ENCODE results near the gene DOK4.

Gene DOK4

DNA sequence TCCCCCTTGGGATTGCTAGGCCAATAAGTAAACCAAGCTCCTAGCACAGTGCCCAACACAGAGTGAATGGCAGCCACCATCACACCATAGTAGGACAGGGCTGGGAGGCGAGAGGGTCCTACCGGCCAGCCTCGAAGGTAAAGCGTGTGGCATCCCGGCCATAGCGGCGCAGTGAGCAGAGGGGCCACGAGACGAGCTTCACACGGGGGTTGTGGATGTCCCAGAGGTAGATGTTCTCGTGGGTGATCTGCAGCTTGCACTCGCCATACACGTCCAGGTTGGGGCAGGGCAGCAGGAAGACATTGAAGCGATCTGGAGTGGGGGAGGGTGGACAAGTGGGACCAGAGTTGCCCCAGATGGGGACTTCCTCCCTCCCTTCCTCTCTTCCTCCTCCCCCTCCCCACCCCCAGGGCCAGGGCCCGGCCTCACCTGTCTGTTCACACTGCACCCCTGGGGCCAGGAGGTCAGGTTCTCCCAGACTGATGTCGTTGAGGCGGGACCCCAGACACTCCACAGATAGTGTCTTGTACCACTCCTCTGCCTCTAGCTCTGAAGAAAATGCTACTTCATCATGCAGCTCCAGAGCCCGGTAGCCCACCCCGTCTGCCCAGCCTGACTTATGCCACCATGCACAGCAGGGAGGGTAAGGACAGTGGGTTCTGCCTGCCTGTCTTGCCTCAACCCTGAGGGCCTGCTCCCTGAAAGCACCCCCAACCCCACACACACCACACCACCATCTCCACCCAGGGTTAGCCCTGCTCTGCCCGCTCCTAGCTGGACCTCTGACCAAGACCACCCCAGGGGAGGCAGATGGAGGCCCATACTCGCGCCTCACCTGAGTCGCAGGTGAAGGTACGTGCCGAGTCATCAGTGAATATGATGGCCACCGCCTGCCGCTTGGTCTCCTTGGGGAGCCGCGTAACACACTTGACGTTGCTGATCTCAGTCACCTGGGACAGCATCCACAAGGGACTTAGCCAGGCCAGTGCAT is 11.3 kb downstream of the DOK4 start:
- no peak overlapping the region for H3K27ac ChIP-seq (ENCODE audit: low read length)
- H3K9me3 ChIP-seq (ENCODE audit: control insufficient read depth in 2 of 2, low read length in 2 of 2): no peaks in the 10 kb centered on the region
- H3K36me3 ChIP-seq (ENCODE audit: control insufficient read depth in 2 of 2, insufficient read depth in 2 of 2, low read length in 2 of 2): peaks cover 31 to 33% of the 10 kb centered on the region in 2 donors
- H3K9ac ChIP-seq (ENCODE audit: low read length in 2 of 2): no peak overlapping the region
- H3K4me3 ChIP-seq (ENCODE audit: low read length in 2 of 2): no peak overlapping the region
- H3K4me1 ChIP-seq (ENCODE audit: control insufficient read depth, insufficient read depth, low read length): peaks cover 26% of the 10 kb centered on the region
- H3K27me3 ChIP-seq (ENCODE audit: control insufficient read depth in 1 of 2, insufficient read depth in 2 of 2, low read length in 2 of 2): no peaks in the 10 kb centered on the region

DNA sequence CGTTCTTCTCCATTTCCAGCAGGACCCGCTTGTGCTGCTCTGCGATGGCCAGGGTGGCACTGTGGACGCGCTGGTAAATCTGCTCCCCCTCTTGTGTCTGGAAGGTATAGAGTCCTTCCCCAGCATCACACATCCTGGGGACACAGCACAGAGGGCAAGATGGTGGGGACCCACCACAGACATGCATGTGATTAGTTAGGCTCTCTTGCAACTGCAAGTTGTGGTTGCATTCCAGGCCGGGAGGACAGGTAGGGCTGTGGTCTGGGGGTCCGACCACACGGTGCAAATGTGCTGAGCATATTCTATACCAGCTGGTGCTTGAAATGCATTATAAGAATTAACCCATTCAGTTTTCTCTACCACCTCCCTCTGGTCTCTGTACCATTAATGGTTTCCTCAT is 12.4 kb downstream of the DOK4 start:
- H3K27ac ChIP-seq (ENCODE audit: low read length): no peak overlapping the region
- no peaks in the 10 kb centered on the region for H3K9me3 ChIP-seq (ENCODE audit: control insufficient read depth in 2 of 2, low read length in 2 of 2)
- no peak overlapping the region for H3K4me3 ChIP-seq (ENCODE audit: low read length in 2 of 2)
- no peak overlapping the region for H3K9ac ChIP-seq (ENCODE audit: low read length in 2 of 2)
- H3K27me3 ChIP-seq (ENCODE audit: control insufficient read depth in 1 of 2, insufficient read depth in 2 of 2, low read length in 2 of 2): no peaks in the 10 kb centered on the region
- H3K36me3 ChIP-seq (ENCODE audit: control insufficient read depth in 2 of 2, insufficient read depth in 2 of 2, low read length in 2 of 2): peaks cover 42 to 44% of the 10 kb centered on the region in 2 donors
- peaks cover 19% of the 10 kb centered on the region for H3K4me1 ChIP-seq (ENCODE audit: control insufficient read depth, insufficient read depth, low read length)

DNA sequence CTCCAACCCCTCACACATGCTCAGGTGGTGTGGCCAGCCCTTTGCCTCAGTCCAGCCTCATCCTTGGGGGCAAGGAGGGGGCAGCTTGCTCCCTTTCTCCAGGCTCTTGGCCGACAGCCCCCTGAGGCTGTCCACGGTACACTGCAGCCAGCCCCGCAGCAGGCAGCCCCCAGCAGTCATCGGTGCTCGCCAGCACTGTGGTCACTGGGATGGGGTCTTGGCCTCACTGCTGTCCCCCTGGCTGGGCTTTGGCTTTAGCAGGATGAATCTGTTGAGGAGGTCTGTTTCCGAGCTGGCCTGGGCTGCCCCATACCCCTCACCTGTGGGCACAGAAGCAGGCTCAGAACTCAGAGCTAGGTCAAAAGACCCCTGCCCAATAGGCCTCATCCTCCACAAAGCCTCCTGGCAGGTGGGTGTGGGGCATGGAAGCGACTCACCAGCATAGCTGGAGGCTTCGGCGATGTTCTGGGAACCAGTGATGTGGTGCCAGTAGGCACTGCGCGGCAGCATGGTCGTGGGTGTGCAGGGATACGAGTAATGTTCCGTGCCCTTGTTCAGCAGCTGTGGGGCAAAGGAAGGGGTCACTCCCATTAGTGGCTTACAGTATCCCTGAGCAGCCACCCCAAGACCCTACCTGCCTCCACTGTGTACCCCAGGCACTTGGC is 13.0 kb downstream of the DOK4 start:
- Histone ChIP-seq H3K36me3 (ENCODE audit: control insufficient read depth in 2 of 2, insufficient read depth in 2 of 2, low read length in 2 of 2) (peaks cover 48 to 49% of the 10 kb centered on the region in 2 donors), H3K9ac (ENCODE audit: low read length in 2 of 2) (no peak overlapping the region), H3K4me1 (ENCODE audit: control insufficient read depth, insufficient read depth, low read length) (peaks cover 19% of the 10 kb centered on the region), H3K4me3 (ENCODE audit: low read length in 2 of 2) (no peak overlapping the region), H3K9me3 (ENCODE audit: control insufficient read depth in 2 of 2, low read length in 2 of 2) (no peaks in the 10 kb centered on the region), H3K27ac (ENCODE audit: low read length) (no peak overlapping the region), H3K27me3 (ENCODE audit: control insufficient read depth in 1 of 2, insufficient read depth in 2 of 2, low read length in 2 of 2) (no peaks in the 10 kb centered on the region)

DNA sequence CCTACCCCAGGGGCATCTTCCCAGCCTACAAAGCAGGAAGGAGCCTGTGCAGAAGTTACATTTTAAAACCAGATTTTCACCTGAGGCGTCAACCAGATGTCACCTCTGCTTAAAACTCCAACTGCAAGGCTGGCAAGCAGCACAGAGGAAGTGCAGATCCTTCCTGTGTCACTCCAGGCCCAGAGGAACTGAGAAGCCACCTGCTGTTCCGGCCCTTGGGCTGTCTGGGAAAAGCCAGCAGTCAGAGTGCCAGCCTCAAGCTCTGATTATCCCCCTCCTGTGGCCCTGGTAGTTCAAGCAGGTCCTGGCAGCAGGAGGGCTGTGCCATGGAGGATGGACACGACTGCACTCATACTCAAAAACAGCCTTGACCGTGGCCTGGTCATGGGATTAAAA is 13.6 kb downstream of the DOK4 start:
- no peak overlapping the region for H3K27ac ChIP-seq (ENCODE audit: low read length)
- H3K9ac ChIP-seq (ENCODE audit: low read length in 2 of 2): no peak overlapping the region
- H3K9me3 ChIP-seq (ENCODE audit: control insufficient read depth in 2 of 2, low read length in 2 of 2): no peaks in the 10 kb centered on the region
- no peak overlapping the region for H3K4me3 ChIP-seq (ENCODE audit: low read length in 2 of 2)
- peaks cover 15% of the 10 kb centered on the region for H3K4me1 ChIP-seq (ENCODE audit: control insufficient read depth, insufficient read depth, low read length)
- no peaks in the 10 kb centered on the region for H3K27me3 ChIP-seq (ENCODE audit: control insufficient read depth in 1 of 2, insufficient read depth in 2 of 2, low read length in 2 of 2)
- H3K36me3 ChIP-seq (ENCODE audit: control insufficient read depth in 2 of 2, insufficient read depth in 2 of 2, low read length in 2 of 2): peaks cover 52 to 53% of the 10 kb centered on the region in 2 donors

DNA sequence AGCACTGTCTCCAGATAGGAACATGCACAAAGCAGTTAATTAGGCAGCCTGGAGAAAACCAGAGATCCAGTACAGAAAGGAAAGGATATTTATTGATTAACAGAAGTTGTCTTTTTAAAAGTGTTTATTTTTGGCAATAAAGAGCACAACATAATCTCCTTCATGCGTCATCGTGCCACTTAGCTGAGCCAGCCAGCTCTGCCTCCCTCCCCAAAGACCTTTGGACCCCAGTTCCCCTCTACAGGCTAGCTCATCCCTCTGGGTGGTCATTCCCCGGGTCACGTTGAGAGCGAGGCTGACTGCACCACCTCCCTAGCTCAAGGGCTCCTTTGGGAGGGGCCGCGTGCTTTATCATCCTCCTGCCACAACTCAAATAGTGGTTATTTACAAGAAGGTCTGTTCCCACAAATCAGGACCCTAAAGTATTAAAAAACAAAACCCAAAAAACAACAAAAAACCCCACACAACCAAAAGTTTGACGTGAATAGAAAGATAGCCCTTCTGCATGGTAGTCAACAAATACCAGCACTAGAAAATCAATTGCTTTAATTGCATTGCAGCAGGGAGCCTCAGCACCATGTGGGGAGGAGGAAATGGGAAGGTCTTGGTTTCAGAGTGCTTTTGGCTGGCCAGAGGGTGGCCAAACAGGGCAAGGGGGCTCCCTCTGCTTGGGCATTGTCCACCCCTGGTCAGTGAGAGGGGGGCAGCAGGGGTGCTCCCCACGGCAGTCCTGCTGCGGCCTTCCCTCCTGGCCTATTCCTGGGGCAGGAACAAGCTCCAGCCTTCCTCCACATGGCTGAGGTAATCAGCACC is 14.2 kb downstream of the DOK4 start:
- peaks cover 10% of the 10 kb centered on the region for H3K4me1 ChIP-seq (ENCODE audit: control insufficient read depth, insufficient read depth, low read length)
- no peak overlapping the region for H3K9ac ChIP-seq (ENCODE audit: low read length in 2 of 2)
- no peak overlapping the region for H3K27ac ChIP-seq (ENCODE audit: low read length)

DNA sequence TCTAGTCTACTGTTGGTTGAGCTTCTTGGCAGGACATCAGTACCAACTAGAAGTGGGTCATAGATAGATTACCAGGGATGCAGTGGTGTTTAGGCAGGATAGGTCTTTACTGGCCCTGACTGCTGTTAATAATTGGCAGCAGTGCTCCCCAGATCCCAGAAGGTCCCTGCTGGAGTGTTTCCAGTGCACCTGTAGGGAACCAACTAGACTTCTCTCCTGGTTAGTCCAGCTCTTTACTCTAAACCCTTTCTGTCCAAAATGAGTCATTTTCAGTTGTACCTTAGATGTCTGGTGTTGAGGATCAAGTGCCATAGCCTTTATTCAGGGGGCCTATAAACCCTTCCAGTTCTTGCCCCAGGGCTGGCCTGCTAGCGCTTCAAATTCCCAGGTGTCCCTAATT is 15.1 kb downstream of the DOK4 start:
- no peak overlapping the region for H3K27ac ChIP-seq (ENCODE audit: low read length)
- H3K9ac ChIP-seq (ENCODE audit: low read length in 2 of 2): no peak overlapping the region
- no peaks in the 10 kb centered on the region for H3K9me3 ChIP-seq (ENCODE audit: control insufficient read depth in 2 of 2, low read length in 2 of 2)
- peaks cover 2% of the 10 kb centered on the region for H3K4me1 ChIP-seq (ENCODE audit: control insufficient read depth, insufficient read depth, low read length)
- no peak overlapping the region for H3K4me3 ChIP-seq (ENCODE audit: low read length in 2 of 2)
- peaks cover 57 to 58% of the 10 kb centered on the region in 2 donors for H3K36me3 ChIP-seq (ENCODE audit: control insufficient read depth in 2 of 2, insufficient read depth in 2 of 2, low read length in 2 of 2)
- H3K27me3 ChIP-seq (ENCODE audit: control insufficient read depth in 1 of 2, insufficient read depth in 2 of 2, low read length in 2 of 2): no peaks in the 10 kb centered on the region

More for the DNA sequence above, 14.2 kb downstream of the DOK4 start:
- Histone ChIP-seq H3K36me3 (ENCODE audit: control insufficient read depth in 2 of 2, insufficient read depth in 2 of 2, low read length in 2 of 2) (peaks cover 52 to 53% of the 10 kb centered on the region in 2 donors), H3K9me3 (ENCODE audit: control insufficient read depth in 2 of 2, low read length in 2 of 2) (no peaks in the 10 kb centered on the region), H3K4me3 (ENCODE audit: low read length in 2 of 2) (no peak overlapping the region), H3K27me3 (ENCODE audit: control insufficient read depth in 1 of 2, insufficient read depth in 2 of 2, low read length in 2 of 2) (no peaks in the 10 kb centered on the region)

DNA sequence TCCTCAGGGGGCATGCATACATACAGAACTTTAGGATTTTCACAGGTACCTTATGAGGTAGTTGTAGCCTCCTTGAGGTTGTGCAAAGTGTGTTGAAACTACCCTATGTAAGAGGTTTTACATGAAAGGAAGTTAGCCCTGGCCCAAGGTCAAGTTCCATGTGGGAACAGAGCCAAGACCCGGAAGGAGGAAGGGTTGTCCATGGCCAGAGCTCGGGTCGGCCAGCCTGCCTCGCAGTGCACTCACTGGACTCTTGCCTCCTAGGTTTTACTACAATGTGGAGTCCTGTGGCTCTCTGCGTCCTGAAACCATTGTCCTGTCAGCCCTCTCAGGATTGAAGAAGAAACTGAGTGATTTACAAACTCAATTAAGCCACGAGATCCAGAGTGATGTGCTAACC is 15.6 kb downstream of the DOK4 start:
- H3K4me1 ChIP-seq (ENCODE audit: control insufficient read depth, insufficient read depth, low read length): peaks cover 4% of the 10 kb centered on the region
- H3K27me3 ChIP-seq (ENCODE audit: control insufficient read depth in 1 of 2, insufficient read depth in 2 of 2, low read length in 2 of 2): no peaks in the 10 kb centered on the region
- H3K9me3 ChIP-seq (ENCODE audit: control insufficient read depth in 2 of 2, low read length in 2 of 2): no peaks in the 10 kb centered on the region
- H3K4me3 ChIP-seq (ENCODE audit: low read length in 2 of 2): no peak overlapping the region
- no peak overlapping the region for H3K9ac ChIP-seq (ENCODE audit: low read length in 2 of 2)
- no peak overlapping the region for H3K27ac ChIP-seq (ENCODE audit: low read length)
- peaks cover 62 to 63% of the 10 kb centered on the region in 2 donors for H3K36me3 ChIP-seq (ENCODE audit: control insufficient read depth in 2 of 2, insufficient read depth in 2 of 2, low read length in 2 of 2)

DNA sequence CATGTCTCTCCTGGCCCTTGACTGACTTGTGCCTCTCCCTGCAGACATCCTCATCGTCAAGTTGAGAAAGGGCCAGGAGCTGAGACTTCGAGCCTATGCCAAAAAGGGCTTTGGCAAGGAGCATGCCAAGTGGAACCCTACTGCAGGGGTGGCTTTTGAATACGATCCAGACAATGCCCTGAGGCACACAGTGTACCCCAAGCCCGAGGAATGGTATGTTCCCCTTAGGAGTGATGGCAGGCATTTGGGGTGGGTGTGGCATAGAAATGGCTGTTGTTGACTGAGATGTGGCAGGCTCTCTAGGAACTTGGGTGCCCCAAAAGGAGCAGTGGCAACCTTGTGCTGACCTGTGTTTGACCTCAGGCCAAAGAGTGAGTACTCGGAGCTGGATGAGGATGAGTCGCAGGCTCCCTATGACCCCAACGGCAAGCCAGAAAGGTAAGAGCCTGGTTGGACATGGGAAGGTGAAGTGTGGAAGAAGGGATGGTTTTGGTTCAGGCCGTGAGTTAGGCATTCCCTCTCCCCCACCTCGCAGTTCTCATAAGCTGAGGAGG is 16.3 kb downstream of the DOK4 start:
- Histone ChIP-seq H3K27ac (ENCODE audit: low read length) (no peak overlapping the region), H3K4me1 (ENCODE audit: control insufficient read depth, insufficient read depth, low read length) (peaks cover 5% of the 10 kb centered on the region), H3K9ac (ENCODE audit: low read length in 2 of 2) (no peak overlapping the region), H3K4me3 (ENCODE audit: low read length in 2 of 2) (no peak overlapping the region), H3K27me3 (ENCODE audit: control insufficient read depth in 1 of 2, insufficient read depth in 2 of 2, low read length in 2 of 2) (no peaks in the 10 kb centered on the region), H3K9me3 (ENCODE audit: control insufficient read depth in 2 of 2, low read length in 2 of 2) (no peaks in the 10 kb centered on the region), H3K36me3 (ENCODE audit: control insufficient read depth in 2 of 2, insufficient read depth in 2 of 2, low read length in 2 of 2) (peaks cover 68% of the 10 kb centered on the region in 2 donors)

DNA sequence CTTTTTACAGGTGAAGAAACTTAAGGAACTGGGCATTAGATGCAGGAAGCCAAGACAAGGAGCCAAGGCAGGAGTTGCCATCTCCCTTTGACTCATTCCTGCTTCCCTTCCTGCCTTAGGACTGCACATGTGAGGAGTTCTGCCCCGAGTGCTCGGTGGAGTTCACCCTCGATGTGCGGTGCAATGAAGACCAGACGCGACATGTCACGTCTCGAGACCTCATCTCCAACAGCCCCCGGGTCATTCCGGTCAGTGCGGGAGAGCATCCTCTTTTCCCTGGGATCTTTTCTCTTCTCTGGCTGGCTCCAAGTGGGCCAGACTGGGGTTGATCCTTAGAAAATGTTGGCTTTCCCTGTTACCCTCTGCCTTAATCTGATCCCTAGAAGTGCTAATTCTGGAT is 17.2 kb downstream of the DOK4 start:
- H3K27me3 ChIP-seq (ENCODE audit: control insufficient read depth in 1 of 2, insufficient read depth in 2 of 2, low read length in 2 of 2): no peaks in the 10 kb centered on the region
- H3K4me1 ChIP-seq (ENCODE audit: control insufficient read depth, insufficient read depth, low read length): peaks cover 13% of the 10 kb centered on the region
- H3K36me3 ChIP-seq (ENCODE audit: control insufficient read depth in 2 of 2, insufficient read depth in 2 of 2, low read length in 2 of 2): peaks cover 69% of the 10 kb centered on the region in 2 donors
- no peak overlapping the region for H3K9ac ChIP-seq (ENCODE audit: low read length in 2 of 2)
- H3K27ac ChIP-seq (ENCODE audit: low read length): no peak overlapping the region
- H3K4me3 ChIP-seq (ENCODE audit: low read length in 2 of 2): no peak overlapping the region
- H3K9me3 ChIP-seq (ENCODE audit: control insufficient read depth in 2 of 2, low read length in 2 of 2): no peaks in the 10 kb centered on the region

DNA sequence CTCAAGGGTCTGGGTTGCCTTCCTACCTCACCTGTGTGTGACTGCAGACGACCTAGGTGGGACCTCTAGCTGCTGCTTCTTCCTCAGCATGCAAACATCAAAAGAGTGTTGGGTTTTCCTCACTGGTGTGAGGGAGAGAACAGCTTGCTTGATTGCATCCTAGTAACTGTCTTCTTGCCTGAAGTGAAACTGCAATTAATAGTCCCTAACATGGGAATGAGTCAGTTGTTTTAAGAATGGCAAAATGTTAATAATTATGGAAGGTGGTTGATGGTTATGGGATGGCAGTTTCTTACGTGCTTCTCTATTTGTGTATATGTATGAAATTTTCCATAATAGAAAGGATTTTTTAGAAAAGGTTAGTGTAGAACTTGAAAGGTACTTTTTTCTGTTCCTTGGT is 17.9 kb downstream of the DOK4 start:
- H3K9ac ChIP-seq (ENCODE audit: low read length in 2 of 2): no peak overlapping the region

More for the DNA sequence above, 17.9 kb downstream of the DOK4 start:
- peaks cover 20% of the 10 kb centered on the region for H3K4me1 ChIP-seq (ENCODE audit: control insufficient read depth, insufficient read depth, low read length)
- no peaks in the 10 kb centered on the region for H3K27me3 ChIP-seq (ENCODE audit: control insufficient read depth in 1 of 2, insufficient read depth in 2 of 2, low read length in 2 of 2)
- no peaks in the 10 kb centered on the region for H3K9me3 ChIP-seq (ENCODE audit: control insufficient read depth in 2 of 2, low read length in 2 of 2)
- H3K4me3 ChIP-seq (ENCODE audit: low read length in 2 of 2): no peak overlapping the region
- peaks cover 64 to 69% of the 10 kb centered on the region in 2 donors for H3K36me3 ChIP-seq (ENCODE audit: control insufficient read depth in 2 of 2, insufficient read depth in 2 of 2, low read length in 2 of 2)
- no peak overlapping the region for H3K27ac ChIP-seq (ENCODE audit: low read length)
